GM23338 (cell line): ENCODE data around the gene XKR7. TPM values are rescaled to one million over a fixed set of nuclear protein-coding genes. Genes with fewer than 3 reads are reported as not detected.

Experiments
- ATAC-seq: fragments of 200-7000 bp; cut with Tn5 transposase; 3 replicates; pipeline ENCODE4 v1.9.1; 2020
- DNase-seq: peaks from one replicate; pipeline ENCODE4 v3.0.0-alpha.2; 2015; ENCODE audit warnings: low spot score
- H2AFZ ChIP-seq: fragments of 200-600 bp; sonication (generic); 2 replicates; pipeline ENCODE4 v1.8.0; 2016; ENCODE audit warnings: antibody characterized with exemption, mild to moderate bottlenecking, moderate library complexity
- H3F3A ChIP-seq: fragments of 200-600 bp; sonication (generic); replicated peaks from 2 replicates; pipeline ENCODE4 v1.8.0; 2017; ENCODE audit warnings: antibody characterized with exemption, mixed run types, low read depth
- H3K27ac ChIP-seq: fragments of 200-600 bp; sonication (generic); 2 replicates; pipeline ENCODE4 v1.6.1; 2016; ENCODE audit warnings: low read depth
- H3K27me3 ChIP-seq: fragments of 200-600 bp; sonication (generic); 2 replicates; pipeline ENCODE4 v1.8.0; 2016; ENCODE audit warnings: mild to moderate bottlenecking, mixed run types, moderate library complexity; ENCODE audit not compliant: insufficient read depth
- H3K36me3 ChIP-seq: fragments of 200-600 bp; sonication (generic); 2 replicates; pipeline ENCODE4 v1.8.0; 2016; ENCODE audit warnings: mild to moderate bottlenecking; ENCODE audit not compliant: insufficient read depth
- H3K4me1 ChIP-seq: fragments of 200-600 bp; sonication (generic); 2 replicates; pipeline ENCODE4 v1.8.0; 2016; ENCODE audit warnings: mild to moderate bottlenecking, moderate library complexity; ENCODE audit not compliant: insufficient read depth
- H3K4me2 ChIP-seq: fragments of 200-600 bp; sonication (generic); 2 replicates; pipeline ENCODE4 v1.7.1; 2017; ENCODE audit warnings: mixed run types
- H3K4me3 ChIP-seq: fragments of 200-600 bp; sonication (generic); 2 replicates; pipeline ENCODE4 v1.6.1; 2016; ENCODE audit warnings: mixed run types
- H3K79me2 ChIP-seq: fragments of 200-600 bp; sonication (generic); replicated peaks from 2 replicates; pipeline ENCODE4 v1.8.0; 2017; ENCODE audit warnings: mild to moderate bottlenecking; ENCODE audit not compliant: insufficient read depth
- H3K9me2 ChIP-seq: fragments of 200-600 bp; sonication (generic); 2 replicates; pipeline ENCODE4 v1.8.0; 2017; ENCODE audit not compliant: insufficient read depth
- H4K20me1 ChIP-seq: fragments of 200-600 bp; sonication (generic); replicated peaks from 2 replicates; pipeline ENCODE4 v1.8.0; 2017; ENCODE audit warnings: mild to moderate bottlenecking; ENCODE audit not compliant: insufficient read depth
- H3K27ac Mint-ChIP-seq: 2 replicates; pipeline ENCODE4 v1.8.0; 2020; ENCODE audit warnings: inconsistent platforms, mild to moderate bottlenecking, moderate library complexity, mixed read lengths
- H3K27me3 Mint-ChIP-seq: 3 replicates; pipeline ENCODE4 v1.8.0; 2022; ENCODE audit warnings: low read depth, mild to moderate bottlenecking, moderate library complexity, mixed read lengths, inconsistent platforms; ENCODE audit not compliant: insufficient read depth, poor library complexity
- H3K36me3 Mint-ChIP-seq: 3 replicates; pipeline ENCODE4 v1.8.0; 2021; ENCODE audit warnings: low read depth, mild to moderate bottlenecking, inconsistent platforms, moderate library complexity, mixed read lengths
- H3K4me1 Mint-ChIP-seq: 3 replicates; pipeline ENCODE4 v1.8.0; 2020; ENCODE audit warnings: mild to moderate bottlenecking, inconsistent platforms, mixed read lengths
- H3K4me3 Mint-ChIP-seq: 3 replicates; pipeline ENCODE4 v1.8.0; 2021; ENCODE audit warnings: moderate library complexity, mild to moderate bottlenecking, inconsistent platforms, mixed read lengths
- H3K9me3 Mint-ChIP-seq: 3 replicates; pipeline ENCODE4 v1.8.0; 2020; ENCODE audit warnings: moderate library complexity, mild to moderate bottlenecking, inconsistent platforms, mixed read lengths
- CREB1 ChIP-seq: fragments of 250-450 bp; sonication (Bioruptor Pico); IDR thresholded peaks from 2 replicates; pipeline ENCODE4 v1.5.0; 2020; ENCODE audit warnings: low read depth, mild to moderate bottlenecking, moderate library complexity
- CTCF ChIP-seq, 2 experiments: fragments of 200-600 bp in 1 of 2; sonication (generic) in 1 of 2; conservative IDR thresholded peaks; 2 replicates each; pipeline versions ENCODE4 v1.5.1 to v1.6.1; 2016 to 2017; ENCODE audit warnings: antibody characterized with exemption in 2 of 2, low read depth in 2 of 2, mild to moderate bottlenecking in 2 of 2, moderate library complexity in 1 of 2
- ETS1 ChIP-seq: IDR thresholded peaks from 2 replicates; pipeline ENCODE4 v1.6.1; 2016; ENCODE audit warnings: antibody characterized with exemption
- EZH2 ChIP-seq: fragments of 200-600 bp; sonication (generic); IDR thresholded peaks from one replicate; pipeline ENCODE4 v1.8.0; 2017; ENCODE audit warnings: antibody characterized with exemption, mild to moderate bottlenecking, low read depth; ENCODE audit not compliant: unreplicated experiment
- EZH2phosphoT487 ChIP-seq: fragments of 200-600 bp; sonication (generic); IDR thresholded peaks from one replicate; pipeline ENCODE4 v1.8.1; 2018; ENCODE audit warnings: antibody characterized with exemption; ENCODE audit not compliant: unreplicated experiment
- NANOG ChIP-seq: IDR thresholded peaks from 2 replicates; pipeline ENCODE4 v1.6.1; 2016; ENCODE audit warnings: antibody characterized with exemption, borderline replicate concordance
- POLR2AphosphoS5 ChIP-seq: IDR thresholded peaks from 2 replicates; pipeline ENCODE4 v1.6.1; 2016; ENCODE audit warnings: antibody characterized with exemption, low read depth
- STAT1 ChIP-seq: IDR thresholded peaks from one replicate; pipeline ENCODE4 v1.6.1; 2016; ENCODE audit warnings: antibody characterized with exemption; ENCODE audit not compliant: unreplicated experiment
- ZNF114 ChIP-seq: fragments of 250-450 bp; sonication (Bioruptor Pico); IDR thresholded peaks from 2 replicates; pipeline ENCODE4 v1.5.0; 2020; ENCODE audit warnings: mild to moderate bottlenecking, moderate library complexity
- polyA plus RNA-seq: library from polyadenylated mRNA; unstranded; fragments of >200 nt; fragmentation: Nextera tagmentation; extraction: Ambion mirVana; gene quantifications from 2 replicates; pipeline ENCODE4 v1.2.1, GENCODE V29; 2016
- total RNA-seq: library from RNA; depleted of rRNA; stranded (reverse); fragments of >200 nt; shearing (Covaris generic); gene quantifications from 2 replicates; pipeline ENCODE4 v1.2.3, GENCODE V29; 2014

XKR7 gene
- total and polyA plus RNA-seq, 2 experiments from 2014 or later, result 0.61 to 3.9 TPM

GRCh38 chr20:32050851-32051556 is 83.1 kb downstream of the XKR7 start:
- TF ChIP-seq STAT1 (no peak), CTCF (conservative IDR thresholded peaks at IDR 0.05; ENCODE audit: low read depth in 2 of 2) (peak; percentile 11 to 38; a peak in 3 of 4 replicates), NANOG (no peak), ZNF114 (CRISPR knock-in tag) (no peak), EZH2 (peak; percentile 34), ETS1 (no peak), POLR2AphosphoS5 (no peak)
- Histone ChIP-seq H3K27ac (no peak overlapping the region), H3K4me3 (peak overlapping the region; percentile 83), H3K4me2 (peak overlapping the region; percentile 98), H4K20me1 (peaks cover 3% of the 10 kb centered on the region; the same call in 1 of the 2 replicates), H3K4me1 (peaks cover 18% of the 10 kb centered on the region), H3F3A (0 out of 2 replicates have a peak, but pooled peaks cover 10% of the 10 kb centered on the region), H2AFZ (peak overlapping the region; percentile 99), H3K36me3 (no peaks in the 10 kb centered on the region), H3K27me3 (peaks cover 58% of the 10 kb centered on the region), H3K9me2 (no peaks in the 10 kb centered on the region), H3K79me2 (no peaks in the 10 kb centered on the region)
- Mint-ChIP-seq H3K27me3 (peaks cover 37% of the 10 kb centered on the region), H3K4me3 (peak overlapping the region; percentile 84), H3K27ac (no peak overlapping the region), H3K36me3 (no peaks in the 10 kb centered on the region; the same call in 2 of the 3 replicates), H3K9me3 (peaks cover 12% of the 10 kb centered on the region; the same call in 2 of the 3 replicates), H3K4me1 (peaks cover 17% of the 10 kb centered on the region; the same call in 2 of the 3 replicates)
- DNase-seq (peak; percentile 79), ATAC-seq (peak; percentile 52)

- Histone ChIP-seq H3K27ac (no peak overlapping the region), H3K4me2 (peak overlapping the region; percentile 98), H3F3A (0 out of 2 replicates have a peak, but pooled peaks cover 10% of the 10 kb centered on the region), H3K4me3 (peak overlapping the region; percentile 83), H4K20me1 (peaks cover 3% of the 10 kb centered on the region; the same call in 1 of the 2 replicates), H3K79me2 (no peaks in the 10 kb centered on the region), H3K4me1 (peaks cover 18% of the 10 kb centered on the region), H3K36me3 (no peaks in the 10 kb centered on the region), H3K9me2 (no peaks in the 10 kb centered on the region), H3K27me3 (peaks cover 58% of the 10 kb centered on the region), H2AFZ (peak overlapping the region; percentile 99)
- no peak for DNase-seq
- Mint-ChIP-seq H3K4me3 (peak overlapping the region; percentile 84), H3K4me1 (peaks cover 17% of the 10 kb centered on the region; the same call in 2 of the 3 replicates), H3K9me3 (peaks cover 12% of the 10 kb centered on the region; the same call in 2 of the 3 replicates), H3K27ac (no peak overlapping the region), H3K36me3 (no peaks in the 10 kb centered on the region), H3K27me3 (peaks cover 39% of the 10 kb centered on the region)
- no peak for TF ChIP-seq POLR2AphosphoS5
- no peak for TF ChIP-seq STAT1
- TF ChIP-seq CTCF (conservative IDR thresholded peaks at IDR 0.05; ENCODE audit: low read depth in 2 of 2), result no peak
- no peak for TF ChIP-seq CREB1 (CRISPR knock-in tag)
- TF ChIP-seq ZNF114 (CRISPR knock-in tag), result no peak
- TF ChIP-seq EZH2, result peak; percentile 77
- TF ChIP-seq EZH2phosphoT487, result no peak
- ATAC-seq, result peak; percentile 12
Observed at GRCh38 chr20:32051720-32052089, 83.8 kb downstream of the XKR7 start.
